HFF-Myc (cell line): ENCODE data around the gene PDE3B.

ENCODE experiments used
- DNase-seq: peaks from one replicate; pipeline ENCODE4 v3.0.0-alpha.2; 2011; ENCODE audit warnings: low read depth; ENCODE audit errors: extremely low read depth
- H3K4me3 ChIP-seq: replicated peaks from 2 replicates; pipeline ENCODE4 v1.5.1; 2011; ENCODE audit warnings: low read depth, mild to moderate bottlenecking, control low read depth, low read length
- CTCF ChIP-seq: IDR thresholded peaks from 2 replicates; pipeline ENCODE4 v1.5.1; 2012; ENCODE audit warnings: mild to moderate bottlenecking, low read depth, low read length, control low read depth; ENCODE audit errors: missing control alignments

Gene PDE3B

DNA sequence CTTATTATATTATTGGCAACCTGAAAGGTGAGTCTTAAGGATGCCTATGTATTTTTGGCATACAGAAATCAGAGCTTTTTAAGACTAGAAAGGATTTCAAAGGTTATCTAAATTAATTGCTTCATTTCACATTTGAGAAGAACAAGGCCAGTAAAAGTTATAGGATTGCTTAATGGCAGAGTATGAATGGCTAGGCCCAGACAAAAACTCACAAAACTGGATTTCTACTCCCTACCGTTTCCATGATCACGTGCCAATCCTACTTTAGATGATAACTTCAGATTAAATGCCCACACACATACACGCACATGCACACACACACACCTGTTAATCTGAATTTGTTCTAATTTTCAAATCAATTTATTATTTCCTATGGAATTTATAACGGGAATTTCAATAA lies 1.8 kb upstream of the PDE3B start:
- no peak overlapping the region for H3K4me3 ChIP-seq
- DNase-seq: no peak
- no peak for TF ChIP-seq CTCF

GRCh38 chr11:14642453-14642852 lies 1.2 kb upstream of the PDE3B start:
- peak overlapping the region; percentile 94 for H3K4me3 ChIP-seq
- no peak for TF ChIP-seq CTCF
- DNase-seq: no peak

DNA sequence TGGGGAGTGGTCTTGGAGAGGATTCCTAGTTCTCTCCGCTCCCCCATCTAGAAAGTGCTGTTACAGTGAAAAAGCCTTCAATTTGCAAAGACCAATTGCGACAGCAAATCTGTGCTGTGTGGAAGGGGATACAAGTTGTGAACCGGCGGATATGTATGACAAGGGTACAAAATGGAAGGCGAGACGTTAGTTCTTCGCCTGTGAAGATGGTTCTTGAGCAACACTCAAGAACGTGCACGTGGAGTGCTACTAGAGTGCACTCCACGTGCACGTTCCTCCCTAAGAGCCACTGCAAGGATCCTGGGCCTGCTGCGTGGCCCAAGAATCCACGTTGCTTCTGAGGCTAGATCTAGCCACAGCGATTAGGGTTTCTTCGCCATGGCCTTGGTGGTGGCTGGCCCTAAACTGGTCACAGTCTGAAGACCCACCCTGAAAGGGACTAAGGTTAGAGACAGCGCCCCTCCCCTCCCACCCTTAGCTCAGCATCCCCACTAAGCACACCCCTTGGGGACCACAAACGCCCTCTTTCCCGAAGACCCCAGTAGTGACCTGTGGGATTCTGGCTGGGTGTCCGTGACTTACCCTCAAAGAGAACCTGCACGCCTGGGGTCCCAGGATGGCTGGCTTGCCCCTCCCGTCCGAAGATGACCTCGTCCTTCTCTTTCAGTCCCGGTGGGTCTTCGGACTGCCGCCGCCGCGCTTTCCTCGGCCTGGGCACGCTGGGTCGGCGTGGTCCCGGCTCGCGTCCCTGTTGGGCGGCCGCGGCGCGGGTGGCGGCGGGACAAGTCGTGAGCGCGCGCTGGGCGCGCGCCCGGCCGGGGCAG lies 519 bp upstream of the PDE3B start:
- no peak for TF ChIP-seq CTCF
- no peak for DNase-seq
- peak overlapping the region; percentile 94 for H3K4me3 ChIP-seq

- DNase-seq: no peak
These were observed 816 bp downstream of the PDE3B start for GRCh38 chr11:14644226-14645014.

DNA sequence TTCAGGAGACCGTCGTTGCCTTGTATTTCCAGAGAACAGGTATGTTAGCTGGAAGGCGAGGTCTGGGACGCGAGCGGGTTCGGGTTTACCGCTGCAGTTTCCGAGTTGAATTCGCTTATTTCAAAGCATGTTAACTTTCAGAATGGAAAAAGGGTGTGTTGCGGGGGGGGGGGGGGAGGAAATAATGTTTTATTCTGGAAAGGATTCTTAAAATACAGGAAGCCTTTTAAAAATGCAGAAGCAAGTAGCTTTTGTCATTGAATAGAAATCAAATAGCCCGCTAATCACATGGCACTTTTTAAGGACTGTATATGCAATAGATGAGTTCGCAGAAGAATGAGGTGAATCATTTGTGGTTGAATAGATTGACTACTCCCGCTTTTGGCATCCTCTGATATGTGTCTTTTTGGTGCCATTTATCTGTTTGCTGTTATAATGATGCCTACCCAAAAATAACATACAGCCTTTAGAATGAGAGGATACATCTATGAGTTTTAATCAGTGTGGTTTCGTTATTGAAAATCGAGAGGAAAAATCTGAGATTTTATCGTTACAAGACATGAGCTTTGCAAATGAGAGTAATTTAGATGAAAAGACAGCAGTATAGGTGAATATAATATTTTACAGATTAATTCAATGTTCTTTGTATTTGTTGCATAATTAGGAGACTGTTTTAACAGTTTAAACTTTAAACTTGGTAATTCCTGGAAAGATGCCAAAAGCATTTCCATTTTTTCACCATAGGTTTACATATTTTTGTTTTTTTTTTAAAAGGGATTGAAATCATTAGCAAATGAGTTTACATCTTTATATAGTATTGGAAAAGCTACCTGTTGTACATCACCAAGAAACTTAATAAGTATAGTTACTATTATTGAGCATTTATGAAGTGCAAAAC lies 1.7 kb downstream of the PDE3B start:
- no peak for DNase-seq
- H3K4me3 ChIP-seq: peak overlapping the region; percentile 94
- no peak for TF ChIP-seq CTCF

More at GRCh38 chr11:14644226-14645014, 816 bp downstream of the PDE3B start:
- no peak for TF ChIP-seq CTCF
- H3K4me3 ChIP-seq: peak overlapping the region; percentile 94
